WERI-Rb-1 (cell line): ENCODE data around the gene ZYG11A.

ENCODE experiments used
- DNase-seq: peaks from one replicate; pipeline ENCODE4 v3.0.0-alpha.2; 2020
- H3K27ac ChIP-seq: fragments of 250-450 bp; sonication (Bioruptor Pico); 2 replicates; pipeline ENCODE4 v1.5.1; 2020; ENCODE audit warnings: mild to moderate bottlenecking, moderate library complexity
- H3K27me3 ChIP-seq: fragments of 250-450 bp; sonication (Bioruptor Pico); 2 replicates; pipeline ENCODE4 v1.5.1; 2021; ENCODE audit warnings: mild to moderate bottlenecking, low read depth, moderate library complexity; ENCODE audit not compliant: insufficient read depth, severe bottlenecking
- H3K36me3 ChIP-seq: fragments of 250-450 bp; sonication (Bioruptor Pico); 2 replicates; pipeline ENCODE4 v1.5.1; 2020; ENCODE audit warnings: mild to moderate bottlenecking, moderate library complexity
- H3K4me3 ChIP-seq: 2 replicates; pipeline ENCODE4 v1.5.1; 2011; ENCODE audit warnings: low read depth, mild to moderate bottlenecking, control low read depth, low read length
- H3K9me3 ChIP-seq: fragments of 250-450 bp; sonication (Bioruptor Pico); 2 replicates; pipeline ENCODE4 v1.5.1; 2021; ENCODE audit warnings: mild to moderate bottlenecking, moderate library complexity; ENCODE audit not compliant: severe bottlenecking
- TF ChIP-seq, protein P1 (sequence below): IDR thresholded peaks from 2 replicates; pipeline ENCODE4 v1.5.1; 2011; ENCODE audit warnings: low read depth, mild to moderate bottlenecking, control low read depth, inconsistent platforms, low read length

Gene ZYG11A

DNA sequence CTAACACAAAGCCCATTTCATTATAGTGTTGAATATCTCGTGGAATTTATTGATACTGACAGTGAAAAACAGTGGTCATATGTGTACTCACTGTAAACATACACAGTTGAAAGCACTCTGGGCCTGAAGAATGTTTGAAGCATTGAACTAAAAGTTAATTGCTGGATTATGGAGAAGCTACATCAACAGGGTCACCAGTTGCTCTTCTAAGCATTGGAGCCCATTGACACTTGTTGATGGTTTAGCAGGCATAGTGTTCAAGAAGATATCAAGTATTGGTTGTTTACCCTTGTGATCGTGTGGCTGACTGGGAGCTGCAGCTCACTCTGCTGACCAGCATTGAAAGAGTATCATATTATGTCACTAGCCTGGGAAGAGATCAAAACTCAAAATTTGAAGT lies 10.3 kb downstream of the ZYG11A start:
- H3K9me3 ChIP-seq, result no peaks in the 10 kb centered on the region
- no peak overlapping the region for H3K27ac ChIP-seq
- TF ChIP-seq, protein P1, sequence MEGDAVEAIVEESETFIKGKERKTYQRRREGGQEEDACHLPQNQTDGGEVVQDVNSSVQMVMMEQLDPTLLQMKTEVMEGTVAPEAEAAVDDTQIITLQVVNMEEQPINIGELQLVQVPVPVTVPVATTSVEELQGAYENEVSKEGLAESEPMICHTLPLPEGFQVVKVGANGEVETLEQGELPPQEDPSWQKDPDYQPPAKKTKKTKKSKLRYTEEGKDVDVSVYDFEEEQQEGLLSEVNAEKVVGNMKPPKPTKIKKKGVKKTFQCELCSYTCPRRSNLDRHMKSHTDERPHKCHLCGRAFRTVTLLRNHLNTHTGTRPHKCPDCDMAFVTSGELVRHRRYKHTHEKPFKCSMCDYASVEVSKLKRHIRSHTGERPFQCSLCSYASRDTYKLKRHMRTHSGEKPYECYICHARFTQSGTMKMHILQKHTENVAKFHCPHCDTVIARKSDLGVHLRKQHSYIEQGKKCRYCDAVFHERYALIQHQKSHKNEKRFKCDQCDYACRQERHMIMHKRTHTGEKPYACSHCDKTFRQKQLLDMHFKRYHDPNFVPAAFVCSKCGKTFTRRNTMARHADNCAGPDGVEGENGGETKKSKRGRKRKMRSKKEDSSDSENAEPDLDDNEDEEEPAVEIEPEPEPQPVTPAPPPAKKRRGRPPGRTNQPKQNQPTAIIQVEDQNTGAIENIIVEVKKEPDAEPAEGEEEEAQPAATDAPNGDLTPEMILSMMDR, result no peak
- H3K27me3 ChIP-seq, result no peaks in the 10 kb centered on the region
- no peaks in the 10 kb centered on the region for H3K36me3 ChIP-seq
- DNase-seq, result no peak
- H3K4me3 ChIP-seq, result no peak overlapping the region

DNA sequence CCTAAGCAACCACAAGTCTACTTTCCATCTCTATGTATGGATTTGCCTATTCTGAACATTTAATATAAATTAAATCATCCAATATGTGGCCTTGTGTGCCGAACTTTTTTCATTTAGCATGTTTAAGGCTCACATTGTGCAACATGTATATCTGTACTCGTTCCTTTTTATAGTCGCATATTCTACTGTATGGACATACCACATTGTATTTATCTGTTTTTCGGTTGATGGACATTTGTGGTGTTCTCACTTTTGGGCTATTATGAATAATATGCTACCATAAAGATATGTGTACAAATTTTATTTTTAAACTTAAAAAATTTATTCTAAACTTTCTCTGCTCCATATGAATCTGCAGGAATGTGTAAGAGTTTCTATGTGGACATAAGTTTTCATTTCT lies 13.0 kb downstream of the ZYG11A start:
- TF ChIP-seq, protein P1, result no peak
- Histone ChIP-seq H3K4me3 (no peak overlapping the region), H3K9me3 (no peaks in the 10 kb centered on the region), H3K27me3 (no peaks in the 10 kb centered on the region), H3K27ac (no peak overlapping the region), H3K36me3 (no peaks in the 10 kb centered on the region)
- DNase-seq, result no peak

DNA sequence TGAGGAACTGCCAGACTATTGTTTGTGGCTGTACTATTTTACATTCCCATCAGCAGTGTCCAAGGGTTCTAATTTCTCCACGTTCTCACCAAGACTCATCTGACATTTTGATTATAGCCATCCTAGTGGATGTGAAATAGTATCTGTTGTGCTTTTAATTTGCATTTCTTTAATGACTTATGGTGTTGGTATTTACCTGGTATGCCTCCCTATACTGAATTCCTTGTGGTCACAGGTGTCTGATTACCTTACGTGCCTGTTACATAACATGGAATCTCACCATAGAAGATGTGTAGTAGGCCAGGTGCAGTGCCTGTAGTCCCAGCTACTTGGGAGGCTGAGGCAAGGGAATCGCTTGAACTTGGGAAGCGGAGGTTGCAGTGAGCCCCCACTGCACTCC lies 13.5 kb downstream of the ZYG11A start:
- no peaks in the 10 kb centered on the region for H3K9me3 ChIP-seq
- no peaks in the 10 kb centered on the region for H3K36me3 ChIP-seq
- no peak overlapping the region for H3K4me3 ChIP-seq
- H3K27me3 ChIP-seq, result no peaks in the 10 kb centered on the region
- no peak overlapping the region for H3K27ac ChIP-seq
- TF ChIP-seq, protein P1, result no peak
- DNase-seq, result no peak

DNA sequence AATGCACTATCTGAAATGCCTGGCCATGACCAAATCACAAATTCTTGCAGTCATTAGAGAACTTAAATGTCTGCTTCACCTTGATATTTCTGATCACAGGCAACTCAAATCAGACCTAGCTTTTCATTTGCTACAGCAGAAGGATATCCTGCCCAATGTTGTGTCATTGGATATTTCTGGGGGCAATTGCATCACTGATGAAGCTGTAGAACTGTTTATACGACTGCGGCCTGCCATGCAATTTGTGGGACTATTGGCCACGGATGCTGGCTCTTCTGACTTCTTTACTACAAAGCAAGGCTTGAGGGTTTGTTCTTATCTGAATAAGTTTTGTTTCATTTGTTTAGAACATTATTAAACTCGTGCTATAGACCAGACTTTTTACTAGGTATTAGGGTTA lies 14.9 kb downstream of the ZYG11A start:
- Histone ChIP-seq H3K27me3 (no peaks in the 10 kb centered on the region), H3K36me3 (no peaks in the 10 kb centered on the region), H3K9me3 (no peaks in the 10 kb centered on the region), H3K4me3 (no peak overlapping the region), H3K27ac (no peak overlapping the region)
- DNase-seq, result no peak
- TF ChIP-seq, protein P1, result no peak

DNA sequence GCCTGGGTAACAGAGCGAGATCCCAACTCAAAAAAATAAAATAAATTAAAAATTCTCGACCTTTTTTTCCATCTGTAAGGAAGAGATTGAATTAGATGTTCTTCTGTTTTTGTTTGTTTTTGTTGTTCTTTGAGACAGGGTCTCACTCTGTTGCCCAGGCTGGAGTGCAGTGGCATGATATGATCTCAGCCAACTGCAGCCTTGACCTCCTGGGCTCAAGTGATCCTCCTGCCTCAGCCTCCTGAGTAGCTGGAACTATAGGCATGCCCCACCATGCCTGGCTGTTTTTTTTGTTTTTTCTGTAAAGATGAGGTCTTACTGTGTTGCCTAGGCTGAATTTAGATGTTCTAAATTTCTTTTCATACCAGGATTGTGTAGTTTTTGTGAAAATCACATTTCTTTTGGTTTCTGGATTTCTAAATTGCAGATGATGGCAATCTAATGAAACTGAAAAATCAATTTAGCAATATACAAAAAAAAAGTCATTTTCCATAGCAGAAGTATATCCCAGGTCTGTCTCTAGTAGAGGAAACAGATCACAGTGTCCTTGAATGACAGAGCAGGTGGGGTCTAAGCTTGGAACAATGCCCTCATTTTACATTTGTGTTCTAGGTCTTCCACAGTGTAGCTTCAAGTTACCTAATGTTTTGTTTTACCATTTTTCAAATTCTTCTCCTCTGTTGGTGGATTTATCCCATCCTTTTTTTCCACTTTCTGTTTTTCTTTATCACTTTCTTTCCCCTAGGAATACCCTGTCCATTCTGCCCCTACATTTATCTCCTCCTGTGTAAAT lies 20.3 kb downstream of the ZYG11A start:
- no peaks in the 10 kb centered on the region for H3K27me3 ChIP-seq
- H3K36me3 ChIP-seq, result no peaks in the 10 kb centered on the region

More for the DNA sequence above, 20.3 kb downstream of the ZYG11A start:
- TF ChIP-seq, protein P1, result no peak
- Histone ChIP-seq H3K27ac (no peak overlapping the region), H3K9me3 (no peaks in the 10 kb centered on the region), H3K4me3 (no peak overlapping the region)
- DNase-seq, result no peak
